B cell (primary cell): ENCODE results near the gene VPS11. TPM values are rescaled to one million over a fixed set of nuclear protein-coding genes. Genes with fewer than 3 reads are reported as not detected.
A peak's percentile ranks its signal among the peaks of the same experiment; 100 is the strongest.

Source experiments
- ATAC-seq: fragments of 200-7000 bp; cut with Tn5 transposase; one replicate; pipeline ENCODE4 v1.10.0; 2021; ENCODE audit warnings: low read depth, mild to moderate bottlenecking, moderate number of reproducible peaks, moderate library complexity
- CTCF ChIA-PET: fragments of 350-600 bp; sonication (Branson Sonifier 250); formaldehyde crosslinking; loops from one replicate; lab custom pipeline; 2021; ENCODE audit warnings: antibody characterized with exemption, inconsistent platforms; lab: Charles Lee
- POLR2A ChIA-PET: fragments of 350-600 bp; sonication (Branson Sonifier 250); formaldehyde crosslinking; loops from one replicate; lab custom pipeline; 2021; ENCODE audit warnings: antibody characterized with exemption; lab: Charles Lee
- DNase-seq: peaks from one replicate; pipeline ENCODE4 v3.0.0; 2013
- H2AFZ ChIP-seq: 2 replicates; pipeline ENCODE4 v1.6.1; 2012; ENCODE audit warnings: mild to moderate bottlenecking, low read depth, low read length; ENCODE audit not compliant: insufficient read depth, poor library complexity, severe bottlenecking
- H3K27ac ChIP-seq, 2 donors: 1 replicate in 1 of 2; 2 replicates in 1 of 2; pipeline ENCODE4 v1.5.1; 2012 to 2013; ENCODE audit warnings: low read length in 2 of 2, mild to moderate bottlenecking in 2 of 2, moderate library complexity in 1 of 2
- H3K27me3 ChIP-seq, 4 experiments: fragments of 200-600 bp in 1 of 4; sonication (generic) in 1 of 4; replicated peaks in 1 of 4; 1 replicate in 2 of 4; 2 replicates in 2 of 4; pipeline versions ENCODE4 v1.6.1 to v1.7.0; 2013 to 2016; ENCODE audit warnings: low read length in 3 of 4, mild to moderate bottlenecking in 2 of 4, mixed read lengths in 1 of 4, moderate library complexity in 1 of 4; ENCODE audit not compliant: insufficient read depth in 4 of 4, control insufficient read depth in 3 of 4; ENCODE audit errors: control extremely low read depth in 1 of 4
- H3K36me3 ChIP-seq, 2 experiments: replicated peaks in 1 of 2; 1 replicate in 1 of 2; 2 replicates in 1 of 2; pipeline versions ENCODE4 v1.6.1 to v1.7.1; 2013; ENCODE audit warnings: low read length in 1 of 2; ENCODE audit not compliant: insufficient read depth in 2 of 2, control insufficient read depth in 1 of 2; ENCODE audit errors: control extremely low read depth in 1 of 2, extremely low read depth in 1 of 2
- H3K4me1 ChIP-seq, 2 donors: fragments of 200-600 bp in 1 of 2; sonication (generic) in 1 of 2; 1 replicate in 1 of 2; 2 replicates in 1 of 2; pipeline versions ENCODE4 v1.5.1 to v1.6.1; 2013 to 2017; ENCODE audit warnings: low read length in 2 of 2; ENCODE audit not compliant: control insufficient read depth in 2 of 2, insufficient read depth in 2 of 2
- H3K4me2 ChIP-seq: replicated peaks from 2 replicates; pipeline ENCODE3; 2012; ENCODE audit warnings: mild to moderate bottlenecking, low read depth, low read length; ENCODE audit not compliant: poor library complexity, severe bottlenecking
- H3K4me3 ChIP-seq, 5 experiments: fragments of 200-600 bp in 1 of 5; sonication (generic) in 1 of 5; 1 replicate in 3 of 5; 2 replicates in 2 of 5; pipeline versions ENCODE4 v1.5.1 to v1.7.0; 2011 to 2016; ENCODE audit warnings: low read length in 4 of 5, mild to moderate bottlenecking in 4 of 5, low read depth in 2 of 5, control low read depth in 1 of 5, moderate library complexity in 1 of 5; ENCODE audit not compliant: insufficient read depth in 1 of 5; ENCODE audit errors: control extremely low read depth in 1 of 5, extremely low read depth in 1 of 5
- H3K79me2 ChIP-seq: fragments of 200-600 bp; sonication (generic); one replicate; pipeline ENCODE4 v1.6.0; 2016; ENCODE audit warnings: low read length; ENCODE audit not compliant: control insufficient read depth, insufficient read depth
- H3K9ac ChIP-seq: fragments of 200-600 bp; sonication (generic); 2 replicates; pipeline ENCODE4 v1.6.1; 2017; ENCODE audit warnings: mild to moderate bottlenecking, low read length, moderate library complexity
- H3K9me3 ChIP-seq, 3 donors: one replicate each; pipeline versions ENCODE4 v1.6.1 to v1.7.1; 2013; ENCODE audit warnings: low read length in 2 of 3; ENCODE audit not compliant: control insufficient read depth in 2 of 3, insufficient read depth in 1 of 3; ENCODE audit errors: control extremely low read depth in 1 of 3
- H4K20me1 ChIP-seq: 2 replicates; pipeline ENCODE4 v1.6.0; 2012; ENCODE audit warnings: mild to moderate bottlenecking, low read length; ENCODE audit not compliant: insufficient read depth, control insufficient read depth, poor library complexity, severe bottlenecking
- H3K27ac Mint-ChIP-seq: one replicate; pipeline ENCODE4 v1.8.0; 2021; ENCODE audit warnings: mixed read lengths
- H3K27me3 Mint-ChIP-seq: one replicate; pipeline ENCODE4 v1.8.0; 2021; ENCODE audit warnings: mixed read lengths
- H3K4me1 Mint-ChIP-seq: one replicate; pipeline ENCODE4 v1.8.0; 2021; ENCODE audit warnings: mixed read lengths
- H3K4me3 Mint-ChIP-seq: one replicate; pipeline ENCODE4 v1.8.0; 2021; ENCODE audit warnings: mixed read lengths
- H3K9me3 Mint-ChIP-seq: one replicate; pipeline ENCODE4 v1.8.0; 2022; ENCODE audit warnings: mixed read lengths; ENCODE audit not compliant: insufficient read depth
- CTCF ChIP-seq: fragments of 200-600 bp; IDR thresholded peaks from one replicate; pipeline ENCODE4 v1.8.0; 2022; ENCODE audit warnings: antibody characterized with exemption, mild to moderate bottlenecking
- EZH2 ChIP-seq: IDR thresholded peaks from 2 replicates; pipeline ENCODE4 v1.6.1; 2012; ENCODE audit warnings: borderline replicate concordance, low read depth, mild to moderate bottlenecking, moderate library complexity, low read length; ENCODE audit not compliant: insufficient read depth, poor library complexity, severe bottlenecking
- WGBS: methylation state at CpG from one replicate; pipeline ENCODE4 v1.1.5; 2013; ENCODE audit warnings: missing lambda C conversion rate; ENCODE audit not compliant: insufficient coverage; 5-methylcytosine and 5-hydroxymethylcytosine counted together
- intact Hi-C: fragments of 100-400 bp; cut with micrococcal nuclease; formaldehyde crosslinking; loops from one replicate; pipeline ENCODE4 v1.10.0; 2022
- polyA plus RNA-seq: library from polyadenylated mRNA; depleted of rRNA; stranded (reverse); fragments of >200 nt; gene quantifications from 2 replicates; pipeline ENCODE4 v1.2.3, GENCODE V29; 2012
- total RNA-seq, 2 donors: library from RNA; stranded (reverse); fragments of 120-200 nt in 1 of 2; gene quantifications; 1 replicate in 1 of 2; 2 replicates in 1 of 2; pipeline versions ENCODE4 v1.2.3 to v1.2.4, GENCODE V29; 2013 to 2022

VPS11 gene
- total and polyA plus RNA-seq, 2 donors (not counting 1 experiment from before 2014, with no cell fraction given), result 35.7 to 64.7 TPM

GRCh38 chr11:119025099-119025473 lies 42.5 kb upstream of the VPS11 start:
- ChIA-PET CTCF (no interaction called here), POLR2A (no interaction called here)
- H3K9ac ChIP-seq, result no peak overlapping the region
- no peak overlapping the region for H3K27ac ChIP-seq
- no peaks in the 10 kb centered on the region for H3K27me3 ChIP-seq
- peaks cover 5 to 8% of the 10 kb centered on the region in 2 donors for H3K4me1 ChIP-seq
- H3K9me3 Mint-ChIP-seq, result no peaks in the 10 kb centered on the region
- H3K4me2 ChIP-seq, result no peak overlapping the region
- TF ChIP-seq CTCF (no peak), EZH2 (no peak)
- intact Hi-C loops, result no loop called here
- peaks cover 9% of the 10 kb centered on the region for H4K20me1 ChIP-seq
- H3K9me3 ChIP-seq, result no peaks in the 10 kb centered on the region
- no peak overlapping the region for H3K4me3 ChIP-seq
- no peak overlapping the region for H3K4me3 Mint-ChIP-seq
- peaks cover 18% of the 10 kb centered on the region for H3K4me1 Mint-ChIP-seq
- ATAC-seq, result no peak
- H3K27me3 Mint-ChIP-seq, result no peaks in the 10 kb centered on the region
- WGBS, result 93% methylated on average over 3 of the region's 5 CpGs
- peaks cover 49% of the 10 kb centered on the region for H3K79me2 ChIP-seq
- H3K36me3 ChIP-seq, result peaks cover 7 to 44% of the 10 kb centered on the region in 2 experiments
- no peak overlapping the region for H2AFZ ChIP-seq
- no peak for DNase-seq
- no peak overlapping the region for H3K27ac Mint-ChIP-seq

- WGBS, result 98% methylated on average over 5 of the region's 5 CpGs
- H2AFZ ChIP-seq, result no peak overlapping the region
- Mint-ChIP-seq H3K27ac (peak overlapping the region; percentile 43), H3K9me3 (no peaks in the 10 kb centered on the region), H3K27me3 (no peaks in the 10 kb centered on the region), H3K4me3 (no peak overlapping the region), H3K4me1 (peaks cover 19% of the 10 kb centered on the region)
- no peak overlapping the region for H3K9ac ChIP-seq
- intact Hi-C loops, result no loop called here
- POLR2A ChIA-PET, result no interaction called here
- H3K4me3 ChIP-seq, result no peak overlapping the region
- DNase-seq (no peak), ATAC-seq (no peak)
- H3K4me1 ChIP-seq, result peaks cover 4 to 7% of the 10 kb centered on the region in 2 donors
- peaks cover 7 to 44% of the 10 kb centered on the region in 2 experiments for H3K36me3 ChIP-seq
- no peak overlapping the region for H3K27ac ChIP-seq
- no peak for TF ChIP-seq EZH2
- TF ChIP-seq CTCF, result no peak
- no peak overlapping the region for H3K4me2 ChIP-seq
- peaks cover 6% of the 10 kb centered on the region for H4K20me1 ChIP-seq
- CTCF ChIA-PET, result no interaction called here
- H3K27me3 ChIP-seq, result no peaks in the 10 kb centered on the region
- H3K9me3 ChIP-seq, result no peaks in the 10 kb centered on the region
- H3K79me2 ChIP-seq, result peaks cover 45% of the 10 kb centered on the region
Measured at GRCh38 chr11:119025541-119025940, 42.1 kb upstream of the VPS11 start.
